ENCODE measurements around the gene MUC21. TPM values are rescaled to one million over a fixed set of nuclear protein-coding genes. Genes with fewer than 3 reads are reported as not detected.
"Not testable (repeated sequence)": the region's sequence is repeated elsewhere in the genome, so short reads cannot be mapped to it uniquely, and the experiment has no call there.

MUC21 gene
- total RNA-seq, 2 donors from 2014 or later = not detected

DNA sequence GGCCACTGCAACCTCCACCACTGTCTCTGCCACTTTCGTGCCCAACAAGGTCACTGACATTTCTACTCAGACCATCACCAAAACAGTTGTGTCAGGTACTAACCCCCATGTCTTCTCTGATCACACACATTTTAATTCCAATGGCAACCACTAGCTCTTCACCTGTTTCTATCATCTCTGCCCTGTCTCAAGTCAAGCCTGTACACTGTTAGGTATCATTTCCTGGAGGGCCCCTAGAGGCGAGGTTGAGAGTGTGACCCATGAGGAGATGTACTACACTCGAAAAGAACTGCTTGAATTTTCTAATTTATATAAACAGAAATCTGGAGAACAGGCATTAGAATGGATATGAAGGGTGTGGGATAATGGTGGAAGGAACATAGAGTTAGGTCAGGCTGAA, 17.4 kb upstream of the MUC21 start:
- H3K9me3 ChIP-seq = no peaks in the 10 kb centered on the region
- H3K27me3 ChIP-seq = no peaks in the 10 kb centered on the region
- no peak overlapping the region for H3K9ac ChIP-seq (ENCODE audit: low read depth in 2 of 2, low read length in 2 of 2)
- no peak overlapping the region for H3K4me3 ChIP-seq
- H3K4me1 ChIP-seq = no peaks in the 10 kb centered on the region
- intact Hi-C loops (cut with DNase I) = no loop called here
- no peak for DNase-seq
- H3K27ac ChIP-seq = no peak overlapping the region
- no peaks in the 10 kb centered on the region for H3K36me3 ChIP-seq
- TF ChIP-seq, protein P1, sequence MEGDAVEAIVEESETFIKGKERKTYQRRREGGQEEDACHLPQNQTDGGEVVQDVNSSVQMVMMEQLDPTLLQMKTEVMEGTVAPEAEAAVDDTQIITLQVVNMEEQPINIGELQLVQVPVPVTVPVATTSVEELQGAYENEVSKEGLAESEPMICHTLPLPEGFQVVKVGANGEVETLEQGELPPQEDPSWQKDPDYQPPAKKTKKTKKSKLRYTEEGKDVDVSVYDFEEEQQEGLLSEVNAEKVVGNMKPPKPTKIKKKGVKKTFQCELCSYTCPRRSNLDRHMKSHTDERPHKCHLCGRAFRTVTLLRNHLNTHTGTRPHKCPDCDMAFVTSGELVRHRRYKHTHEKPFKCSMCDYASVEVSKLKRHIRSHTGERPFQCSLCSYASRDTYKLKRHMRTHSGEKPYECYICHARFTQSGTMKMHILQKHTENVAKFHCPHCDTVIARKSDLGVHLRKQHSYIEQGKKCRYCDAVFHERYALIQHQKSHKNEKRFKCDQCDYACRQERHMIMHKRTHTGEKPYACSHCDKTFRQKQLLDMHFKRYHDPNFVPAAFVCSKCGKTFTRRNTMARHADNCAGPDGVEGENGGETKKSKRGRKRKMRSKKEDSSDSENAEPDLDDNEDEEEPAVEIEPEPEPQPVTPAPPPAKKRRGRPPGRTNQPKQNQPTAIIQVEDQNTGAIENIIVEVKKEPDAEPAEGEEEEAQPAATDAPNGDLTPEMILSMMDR (IDR thresholded peaks at IDR 0.05) = no peak

DNA sequence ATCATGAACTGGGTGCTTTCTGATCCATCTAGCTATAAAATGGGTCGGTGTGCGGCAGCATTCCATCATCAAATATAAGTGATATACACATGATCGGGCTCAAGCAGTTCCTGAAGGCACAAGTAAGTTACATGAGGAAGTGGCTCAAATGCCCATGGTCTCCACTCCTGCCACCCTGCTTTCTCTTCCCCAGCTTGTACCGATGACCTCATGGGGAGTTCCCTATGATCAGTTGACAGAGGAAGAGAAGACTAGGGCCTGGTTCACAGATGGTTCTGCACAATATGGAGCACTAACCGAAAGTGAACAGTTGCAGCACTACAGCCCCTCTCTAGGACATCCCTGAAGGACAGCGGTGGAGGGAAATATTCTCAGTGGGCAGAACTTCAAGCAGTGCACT, 14.3 kb upstream of the MUC21 start:
- H3K4me3 ChIP-seq; H3K36me3 ChIP-seq; H3K27me3 ChIP-seq; H3K27ac ChIP-seq; intact Hi-C loops (cut with DNase I); H3K9ac ChIP-seq (ENCODE audit: low read depth in 2 of 2, low read length in 2 of 2); H3K4me1 ChIP-seq; H3K9me3 ChIP-seq; DNase-seq: not testable (repeated sequence)

DNA sequence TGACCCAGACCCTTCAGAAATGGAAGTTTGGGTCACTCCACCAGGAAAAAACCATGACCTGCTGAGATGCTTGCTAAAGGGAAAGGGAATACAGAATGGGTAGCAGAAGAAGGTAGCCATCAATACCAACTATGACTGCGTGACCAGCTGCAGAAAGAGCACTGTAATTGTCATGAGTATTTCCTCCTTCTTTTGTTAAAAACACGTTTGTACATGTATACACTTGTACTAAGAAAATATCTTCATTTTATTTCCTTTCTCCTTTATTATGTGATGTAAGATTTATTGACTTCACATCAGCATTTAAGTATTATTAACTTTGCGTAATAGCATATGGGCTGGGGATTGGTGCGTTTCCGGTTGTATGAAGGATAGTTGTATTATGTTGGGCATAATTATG, 12.6 kb upstream of the MUC21 start:
- H3K27me3 ChIP-seq = no peaks in the 10 kb centered on the region
- no peaks in the 10 kb centered on the region for H3K36me3 ChIP-seq
- no peak for DNase-seq
- H3K4me3 ChIP-seq = no peak overlapping the region
- intact Hi-C loops (cut with DNase I) = no loop called here
- TF ChIP-seq, protein P1 (IDR thresholded peaks at IDR 0.05) = no peak
- no peak overlapping the region for H3K9ac ChIP-seq (ENCODE audit: low read depth in 2 of 2, low read length in 2 of 2)
- no peaks in the 10 kb centered on the region for H3K4me1 ChIP-seq
- no peaks in the 10 kb centered on the region for H3K9me3 ChIP-seq
- H3K27ac ChIP-seq = no peak overlapping the region

DNA sequence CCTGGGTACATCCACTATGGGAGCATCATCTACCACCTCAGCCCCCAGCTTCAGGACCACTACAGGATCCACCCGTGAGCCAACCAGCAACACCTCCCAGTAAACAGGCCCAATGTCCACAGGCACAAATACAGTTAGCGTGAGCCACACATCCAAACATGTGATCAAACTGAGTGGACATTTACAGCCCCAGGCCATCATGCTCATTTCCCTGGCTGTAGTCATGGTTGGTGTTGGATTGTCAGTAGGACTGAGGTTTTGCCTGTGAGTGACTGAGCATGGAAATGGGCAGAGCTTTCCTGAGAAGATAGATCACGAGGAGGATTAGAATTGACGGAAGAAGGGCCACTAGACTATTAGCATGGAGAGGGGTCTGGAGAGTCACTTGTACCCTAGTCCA, 10.7 kb upstream of the MUC21 start:
- Histone ChIP-seq H3K4me1 (no peaks in the 10 kb centered on the region), H3K27ac (no peak overlapping the region), H3K9ac (ENCODE audit: low read depth in 2 of 2, low read length in 2 of 2) (no peak overlapping the region), H3K9me3 (no peaks in the 10 kb centered on the region), H3K36me3 (no peaks in the 10 kb centered on the region), H3K4me3 (no peak overlapping the region), H3K27me3 (no peaks in the 10 kb centered on the region)
- TF ChIP-seq, protein P1 (IDR thresholded peaks at IDR 0.05) = no peak
- DNase-seq = no peak
- intact Hi-C loops (cut with DNase I) = no loop called here

DNA sequence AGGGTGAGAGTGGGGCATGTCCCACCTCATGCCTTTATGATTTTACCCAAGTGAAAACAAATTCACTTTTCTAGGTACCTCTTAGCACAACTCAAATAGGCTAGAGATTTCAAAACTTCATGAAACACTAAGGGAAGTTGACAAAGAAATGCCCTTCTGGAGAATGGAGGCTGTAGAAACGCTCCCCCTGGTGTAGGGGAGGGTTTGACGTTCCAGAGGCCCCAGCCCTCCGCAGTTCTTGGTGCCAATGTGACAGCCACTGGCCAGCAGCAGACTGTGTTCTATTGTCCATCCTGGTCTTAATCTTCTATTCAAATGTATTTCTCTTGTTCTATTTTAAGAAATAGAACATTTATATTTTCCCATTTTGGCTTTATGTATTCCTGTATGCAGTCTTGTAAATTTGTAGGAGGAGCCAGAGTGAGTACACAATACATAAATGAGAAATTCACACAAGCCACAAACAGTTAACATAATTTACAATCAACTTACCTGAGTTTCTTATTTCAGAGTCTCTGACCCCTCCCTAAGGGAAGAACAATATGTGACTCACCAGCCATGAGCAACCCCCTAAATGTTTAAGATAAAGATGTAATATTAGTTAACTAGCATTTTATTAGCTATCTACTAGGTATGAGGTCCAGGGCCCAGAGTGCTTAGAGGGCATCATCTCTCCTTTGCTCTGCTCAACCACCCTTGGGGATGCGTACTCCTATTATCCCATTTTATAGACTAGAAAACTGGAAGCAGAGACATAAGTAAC, 8.8 kb upstream of the MUC21 start:
- Histone ChIP-seq H3K27ac (no peak overlapping the region), H3K36me3 (no peaks in the 10 kb centered on the region), H3K4me1 (no peaks in the 10 kb centered on the region), H3K9me3 (no peaks in the 10 kb centered on the region), H3K9ac (ENCODE audit: low read depth in 2 of 2, low read length in 2 of 2) (no peak overlapping the region), H3K27me3 (no peaks in the 10 kb centered on the region), H3K4me3 (no peak overlapping the region)
- intact Hi-C loops (cut with DNase I) = no loop called here
- DNase-seq = no peak
- TF ChIP-seq, protein P1 (IDR thresholded peaks at IDR 0.05) = no peak

DNA sequence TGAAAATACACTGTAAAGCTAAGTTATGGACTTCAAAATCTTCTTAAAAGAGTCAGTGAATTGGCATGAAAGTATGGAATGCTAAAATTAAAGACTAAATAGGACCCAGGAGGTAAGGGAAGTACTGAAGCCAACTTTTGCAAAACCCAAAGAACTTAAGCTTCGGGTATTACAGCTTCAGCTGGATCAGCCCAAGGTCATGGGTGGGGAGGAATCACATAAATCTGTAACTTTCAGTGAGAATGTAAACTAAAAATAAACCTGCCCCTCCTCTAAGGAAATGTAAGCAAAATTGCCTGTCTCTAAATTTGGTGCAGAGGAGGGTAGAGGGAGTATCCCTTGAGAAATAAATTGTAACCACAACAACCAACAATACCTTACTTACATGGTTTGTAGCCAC, 4.4 kb upstream of the MUC21 start:
- intact Hi-C loops (cut with DNase I) = no loop called here
- H3K9ac ChIP-seq (ENCODE audit: low read depth in 2 of 2, low read length in 2 of 2) = no peak overlapping the region
- H3K36me3 ChIP-seq = no peaks in the 10 kb centered on the region
- H3K27me3 ChIP-seq = no peaks in the 10 kb centered on the region
- H3K4me3 ChIP-seq = no peak overlapping the region
- TF ChIP-seq, protein P1 (IDR thresholded peaks at IDR 0.05) = no peak
- H3K27ac ChIP-seq = no peak overlapping the region
- DNase-seq = no peak
- no peaks in the 10 kb centered on the region for H3K9me3 ChIP-seq
- no peaks in the 10 kb centered on the region for H3K4me1 ChIP-seq

Measured in colonic mucosa (tissue), 4 donors.